Stimulated activated CD8-positive, alpha-beta memory T cell treated with anti-CD3 and anti-CD28 coated beads, Interleukin-4, amount 100 ng/mL, for 4 hours (primary cell): ENCODE results near the gene ZFR.
"Not testable (repeated sequence)": the region's sequence is repeated elsewhere in the genome, so short reads cannot be mapped to it uniquely, and the experiment has no call there.

Experiments used
- DNase-seq, 2 donors: peaks; one replicate each; pipeline ENCODE4 v3.0.0-alpha.2; 2020; ENCODE audit warnings: low read depth in 2 of 2, low spot score in 1 of 2

The ZFR gene

DNA sequence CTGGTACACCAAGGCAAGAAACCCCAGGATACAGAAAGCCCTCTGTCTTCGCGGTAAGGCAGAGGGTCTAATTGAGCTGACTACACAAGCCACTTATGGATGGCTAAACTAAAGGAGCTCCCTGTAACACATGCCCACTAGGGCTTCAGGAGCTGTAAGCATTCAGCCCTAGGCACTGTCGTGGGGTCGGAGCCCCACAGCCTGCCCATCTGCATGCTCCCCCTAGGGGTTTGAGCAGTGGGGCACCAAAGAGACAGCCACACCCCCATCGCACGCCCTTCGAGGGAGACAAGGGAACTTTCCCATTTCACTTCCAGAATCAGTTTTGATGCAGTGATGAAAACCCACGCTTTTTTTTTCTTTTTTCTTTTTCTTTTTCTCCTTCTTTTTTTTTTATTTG lies 120.8 kb downstream of the ZFR start:
- DNase-seq, result no peak

DNA sequence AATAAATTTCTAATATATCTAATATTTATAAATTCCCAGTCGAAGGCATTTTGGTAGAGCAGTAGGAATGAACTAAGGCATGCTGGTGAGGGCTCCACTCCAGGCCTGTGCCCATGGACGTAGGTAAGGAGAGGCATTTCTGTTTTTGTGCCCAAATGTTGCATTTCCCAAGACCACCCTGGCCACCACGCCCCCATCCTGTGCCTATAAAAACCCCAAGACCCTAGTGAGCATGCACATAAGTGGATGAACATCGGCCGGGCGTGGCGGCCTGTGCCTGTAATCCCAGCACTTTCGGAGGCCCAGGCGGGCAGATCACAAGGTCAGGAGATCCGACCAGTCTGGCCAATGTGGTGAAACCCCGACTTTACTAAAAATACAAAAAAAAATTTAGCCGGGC lies 121.7 kb downstream of the ZFR start:
- no peak for DNase-seq

- not testable (repeated sequence) for DNase-seq
Observed at GRCh38 chr5:32321787-32322186, 122.8 kb downstream of the ZFR start.

- no peak for DNase-seq
Observed at GRCh38 chr5:32320576-32320975, 124.0 kb downstream of the ZFR start.

DNA sequence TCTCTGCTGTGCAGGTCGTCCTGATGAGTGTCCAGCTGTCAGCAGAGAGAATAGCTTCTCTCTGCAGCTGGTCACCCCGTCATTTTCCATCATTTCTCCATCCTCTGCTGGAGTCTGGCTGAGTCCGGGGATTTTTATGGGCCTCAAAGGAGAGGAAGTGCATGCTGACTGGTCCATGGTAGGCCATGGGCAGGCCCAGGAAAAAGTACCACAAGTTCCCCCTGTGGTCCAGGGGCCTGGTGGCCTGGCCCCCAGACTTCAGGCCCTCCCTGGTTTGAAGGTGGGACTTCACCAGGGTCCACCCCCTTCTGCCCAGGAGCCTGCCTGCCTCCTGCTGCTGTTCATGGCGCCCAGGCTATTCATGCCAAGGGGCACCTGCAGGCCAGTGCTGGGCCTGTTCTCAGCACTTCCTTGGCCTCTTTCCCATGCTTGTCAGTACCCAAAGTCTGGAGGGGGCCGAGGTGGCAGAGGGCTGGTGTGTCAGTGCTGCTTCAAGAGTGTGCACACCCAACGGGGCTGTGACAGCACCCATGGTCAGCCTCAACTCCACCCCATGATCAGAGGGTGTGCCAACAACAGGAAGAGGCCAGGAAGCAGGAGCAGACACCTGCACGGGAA lies 124.5 kb downstream of the ZFR start:
- no peak for DNase-seq

DNA sequence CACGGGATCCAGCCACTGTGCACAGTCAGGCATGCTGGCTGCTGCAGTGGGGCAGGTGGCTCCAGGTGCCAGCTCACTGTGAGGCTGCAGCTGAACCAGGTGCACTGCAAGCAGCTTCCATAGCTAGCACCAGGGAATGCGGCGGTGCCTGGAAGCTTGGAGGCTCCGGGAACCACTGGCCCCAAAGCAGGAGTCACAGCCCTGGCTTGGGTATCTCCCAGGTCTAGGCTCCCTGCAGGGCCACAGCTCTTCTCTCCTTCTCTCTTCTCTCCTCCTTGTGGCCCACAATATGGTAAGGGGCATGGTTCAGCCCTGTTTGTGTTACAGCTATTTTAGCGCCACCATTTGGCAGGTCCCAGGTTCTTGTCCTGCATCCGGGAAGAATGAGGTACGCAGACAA lies 125.1 kb downstream of the ZFR start:
- no peak for DNase-seq

GRCh38 chr5:32317041-32317440 lies 127.5 kb downstream of the ZFR start:
- no peak for DNase-seq

DNA sequence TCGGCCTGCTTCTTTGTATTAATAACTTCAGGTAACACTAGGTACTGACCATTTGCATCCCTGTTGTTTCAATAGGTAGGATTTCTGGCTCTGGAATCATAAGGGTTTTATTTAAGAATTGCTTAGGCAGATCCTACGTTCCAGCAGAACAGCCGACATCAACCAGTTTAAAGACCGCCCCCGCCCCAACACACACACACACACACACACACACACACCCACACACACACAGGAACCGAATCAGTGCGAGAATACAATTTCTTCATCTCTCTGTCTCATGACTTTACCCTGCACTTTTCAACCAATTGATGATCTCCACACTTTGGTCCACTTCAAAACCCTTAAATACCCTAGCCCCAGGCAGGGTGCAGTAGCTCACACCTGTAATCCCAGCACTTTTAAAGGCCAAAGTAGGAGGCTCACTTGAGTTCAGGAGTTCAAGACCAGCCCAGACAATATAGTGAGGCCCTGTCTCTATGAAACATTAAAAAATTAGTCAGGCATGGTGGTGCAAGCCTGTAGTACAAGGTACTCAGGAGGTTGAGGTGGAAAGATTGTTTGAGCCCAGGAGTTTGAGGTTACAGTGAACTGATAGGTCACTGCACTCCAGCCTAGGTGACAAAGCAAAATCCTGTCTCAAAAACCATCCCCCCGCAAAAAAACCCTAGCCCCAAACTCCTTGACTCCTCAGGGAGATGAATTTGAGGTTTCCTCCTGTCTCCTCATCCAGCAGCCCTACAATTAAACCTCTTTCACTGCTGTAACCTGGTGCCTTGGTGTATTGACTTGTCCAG lies 129.1 kb downstream of the ZFR start:
- no peak for DNase-seq

DNA sequence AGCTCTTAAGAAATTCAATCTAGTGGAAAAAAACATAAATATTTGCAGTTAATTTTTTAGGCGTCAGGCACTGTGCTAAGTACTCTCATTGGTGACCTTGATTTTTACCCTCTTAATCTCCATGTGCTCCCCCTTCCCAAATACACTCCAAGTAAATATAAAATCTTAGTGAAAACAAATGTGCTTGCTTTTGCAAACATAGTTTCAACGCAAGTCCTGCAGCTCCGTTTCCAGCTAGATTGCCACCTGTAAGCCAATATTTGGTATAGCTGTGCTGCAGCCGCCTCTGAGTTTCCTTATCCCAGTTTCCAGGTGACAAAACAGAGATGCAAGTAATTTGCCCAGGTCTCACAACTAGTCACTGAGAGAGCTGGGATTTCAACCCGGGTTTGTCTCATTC lies 129.9 kb downstream of the ZFR start:
- DNase-seq, result no peak

- not testable (repeated sequence) for DNase-seq
Observed at GRCh38 chr5:32314152-32314488, 130.4 kb downstream of the ZFR start.

- DNase-seq, result peak; percentile 99 to 100
Observed at GRCh38 chr5:32312595-32313332, 131.8 kb downstream of the ZFR start, which contains the start of gene MTMR12. Gene MTMR12, minus strand, starts transcription at chr5:32312939. Its CDS starts 101 bp downstream, at chr5:32312838.

GRCh38 chr5:32312197-32312594 lies 132.3 kb downstream of the ZFR start:
- peak; percentile 6 to 7 for DNase-seq

DNA sequence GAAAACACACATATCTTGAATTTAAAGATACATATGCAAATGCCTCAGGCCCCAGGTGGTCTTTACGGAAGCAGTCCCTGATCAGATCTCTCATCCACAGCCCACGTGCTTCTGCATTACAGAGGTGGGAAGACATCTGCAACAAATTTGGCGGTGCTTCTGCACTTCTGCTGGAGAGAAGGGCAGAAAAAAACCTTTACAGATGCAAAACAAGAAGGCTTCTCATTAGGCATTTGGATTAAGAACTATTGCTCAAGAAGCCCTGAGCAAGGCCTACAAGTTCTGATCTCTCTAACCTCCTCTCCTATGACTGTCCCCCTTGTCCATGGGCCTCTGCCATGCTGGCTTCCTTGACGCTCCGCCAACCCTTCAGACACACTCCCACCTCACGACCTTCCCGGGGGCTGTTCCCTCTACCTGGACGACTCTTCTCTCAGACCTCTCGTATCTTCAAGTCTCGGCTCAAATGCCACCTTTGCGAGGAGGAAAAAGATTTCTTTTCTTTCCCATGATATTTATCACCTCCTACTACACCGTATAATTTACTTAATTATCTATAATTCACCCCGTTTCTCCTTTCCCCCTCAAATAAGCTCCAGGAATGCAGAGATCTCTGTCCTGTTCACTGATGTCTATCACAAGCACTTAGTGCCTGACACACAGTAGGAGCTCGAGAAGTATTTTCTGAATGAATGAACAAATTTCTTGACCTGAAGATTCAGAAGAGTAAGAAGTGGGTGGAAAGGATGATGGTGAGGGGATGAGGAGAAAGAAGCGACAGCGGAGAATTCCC lies 132.9 kb downstream of the ZFR start:
- DNase-seq, result no peak

DNA sequence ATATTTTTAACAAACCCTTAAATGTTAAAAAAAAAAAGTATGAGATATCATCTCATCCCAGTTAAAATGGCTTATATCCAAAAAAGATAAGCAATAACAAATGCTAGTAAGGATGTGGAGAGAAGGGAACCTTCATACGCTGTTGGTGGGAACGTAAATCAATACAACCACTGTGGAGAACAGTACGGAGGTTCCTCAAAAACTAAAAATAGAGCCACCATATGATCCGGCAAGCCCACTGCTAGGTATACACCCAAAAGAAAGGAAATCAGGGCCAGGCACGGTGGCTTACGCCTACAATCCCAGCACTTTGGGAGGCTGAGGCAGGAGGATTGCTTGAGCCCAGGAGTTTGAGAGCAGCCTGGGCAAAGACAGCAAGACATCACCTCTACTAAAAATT lies 134.8 kb downstream of the ZFR start:
- no peak for DNase-seq

DNA sequence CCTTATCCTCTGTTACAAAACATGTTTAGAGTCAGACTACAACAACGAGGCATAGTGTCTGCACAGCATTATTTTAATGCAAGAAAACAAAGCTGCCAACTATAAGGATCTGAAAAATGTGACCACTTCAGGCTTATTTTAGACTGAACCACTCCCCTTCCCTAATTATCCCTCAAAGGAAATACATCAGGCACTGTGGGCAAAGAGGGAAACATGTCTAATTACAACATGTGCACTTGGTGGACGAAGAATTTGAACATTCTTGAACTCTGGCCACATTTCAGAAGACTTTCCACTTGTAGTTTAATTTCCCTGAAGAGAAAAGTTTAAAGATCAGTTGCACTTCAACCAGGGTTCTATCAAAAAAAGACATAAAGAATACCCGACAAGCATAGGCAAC lies 135.6 kb downstream of the ZFR start:
- no peak for DNase-seq

- no peak for DNase-seq
Observed at GRCh38 chr5:32307769-32308194, 136.8 kb downstream of the ZFR start.

- no peak for DNase-seq
Observed at GRCh38 chr5:32304622-32305021, 139.9 kb downstream of the ZFR start.
